ENCODE measurements around the gene LPAR1. TPM values are rescaled to one million over a fixed set of nuclear protein-coding genes. Genes with fewer than 3 reads are reported as not detected.

Gene LPAR1
- total and polyA plus RNA-seq, 2 of the 8 experiments (the other 6 are each of a cell fraction or from before 2014, with no cell fraction given) = 3.4 to 5.1 TPM

DNA sequence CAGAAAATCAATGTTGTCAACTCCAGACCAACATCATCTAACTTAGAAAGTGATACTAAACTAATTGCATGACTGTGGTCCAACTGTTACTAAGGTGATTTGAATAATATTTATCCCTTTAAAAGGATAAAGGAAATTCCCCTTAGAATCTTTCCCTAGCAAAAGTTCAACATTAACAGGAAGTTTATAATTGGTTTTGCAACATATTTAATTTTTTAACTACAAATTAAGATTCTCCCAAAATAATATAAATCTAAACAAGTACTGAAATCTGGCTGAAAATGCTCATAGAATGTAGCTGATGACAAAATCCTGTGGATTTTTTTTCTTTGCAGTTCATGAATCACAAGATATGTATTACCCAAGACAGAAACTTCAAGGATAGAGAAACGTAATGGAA is 151.4 kb downstream of the LPAR1 start:
- Histone ChIP-seq H4K20me1 (replicated peaks in 1 of 2; ENCODE audit: control insufficient read depth in 1 of 2, insufficient read depth in 2 of 2, low read length in 2 of 2) (no peaks in the 10 kb centered on the region), H4K91ac (replicated peaks; ENCODE audit: insufficient read length, low read length) (no peak overlapping the region), H2BK120ac (replicated peaks; ENCODE audit: low read depth, low read length) (no peak overlapping the region), H3K4me3 (ENCODE audit: extremely low read depth in 1 of 4, insufficient read depth in 2 of 4, low read depth in 3 of 4, low read length in 4 of 4) (no peak overlapping the region), H3K23ac (ENCODE audit: insufficient read length) (no peak overlapping the region), H2AFZ (ENCODE audit: low read length) (no peak overlapping the region), H3K27ac (ENCODE audit: low read depth, low read length) (no peak overlapping the region), H2BK15ac (ENCODE audit: low read length) (no peak overlapping the region), H2BK20ac (ENCODE audit: low read length) (no peak overlapping the region), H3K23me2 (ENCODE audit: low read depth, low read length) (no peaks in the 10 kb centered on the region), H3K18ac (ENCODE audit: extremely low read depth, low read length) (no peak overlapping the region), H4K5ac (ENCODE audit: insufficient read length, low read depth, low read length) (no peak overlapping the region), H2BK12ac (ENCODE audit: low read depth, low read length) (no peak overlapping the region), H3K9me3 (ENCODE audit: insufficient read depth in 2 of 2, low read depth in 1 of 2, low read length in 1 of 2) (no peaks in the 10 kb centered on the region), H3K36me3 (ENCODE audit: control insufficient read depth in 2 of 4, insufficient read depth in 4 of 4, low read length in 3 of 4) (no peaks in the 10 kb centered on the region), H3K14ac (ENCODE audit: insufficient read length) (no peak overlapping the region), H2AK5ac (ENCODE audit: low read depth, low read length) (no peak overlapping the region), H3K4me1 (replicated peaks in 1 of 4; ENCODE audit: control insufficient read depth in 3 of 4, insufficient read depth in 4 of 4, low read length in 3 of 4) (no peaks in the 10 kb centered on the region), H4K8ac (ENCODE audit: extremely low read depth, insufficient read depth, low read length) (no peak overlapping the region), H3K27me3 (replicated peaks in 1 of 4; ENCODE audit: control insufficient read depth in 3 of 4, extremely low read depth in 1 of 4, insufficient read depth in 3 of 4, low read length in 3 of 4) (no peaks in the 10 kb centered on the region), H3K9ac (replicated peaks in 1 of 4; ENCODE audit: extremely low read depth in 1 of 4, low read depth in 3 of 4, low read length in 3 of 4) (no peak overlapping the region), H3K56ac (replicated peaks; ENCODE audit: insufficient read length, low read depth, low read length) (no peak overlapping the region), H3K79me1 (ENCODE audit: low read depth, low read length) (no peaks in the 10 kb centered on the region), H3K4ac (replicated peaks; ENCODE audit: insufficient read length, low read depth, low read length) (no peak overlapping the region), H3K4me2 (ENCODE audit: insufficient read depth in 1 of 2, low read depth in 2 of 2, low read length in 2 of 2) (no peak overlapping the region), H2BK5ac (ENCODE audit: low read depth, low read length) (no peak overlapping the region), H3K79me2 (ENCODE audit: control insufficient read depth in 1 of 2, insufficient read depth in 2 of 2, low read length in 2 of 2) (no peaks in the 10 kb centered on the region)
- CTCF ChIA-PET (ENCODE audit: partially characterized antibody) = no interaction called here
- POLR2A ChIA-PET (ENCODE audit: partially characterized antibody) = interaction anchor here (0.6 kb wide), 1 partner anchor 764 kb away, joined by 3 read pairs; no protein-coding TSS in a partner anchor
- WGBS, 2 experiments (ENCODE audit: extremely low coverage in 1 of 2, insufficient coverage in 1 of 2, insufficient read length in 1 of 2, insufficient replicate concordance in 2 of 2, low coverage in 1 of 2, low lambda C conversion rate in 2 of 2, missing lambda C conversion rate in 1 of 2) = 78% methylated on average over 1 of the region's 1 CpG; no CpG with 5 or more reads in 1 of the 2 experiments
- no peak for FAIRE-seq
- DNase-seq (ENCODE audit: low read depth in 1 of 2, low spot score in 2 of 2) = no peak
